CD4-positive, alpha-beta T cell treated with Interferon alpha-2 for 1 hour (primary cell): ENCODE results near the gene ATF6.
A peak's percentile ranks its signal among the peaks of the same experiment; 100 is the strongest.
"Not testable (repeated sequence)": the region's sequence is repeated elsewhere in the genome, so short reads cannot be mapped to it uniquely, and the experiment has no call there.

Experiments used
- DNase-seq, 2 donors: peaks; one replicate each; pipeline ENCODE4 v3.0.0-alpha.2; 2020 to 2022

The ATF6 gene

GRCh38 chr1:161784968-161785367, 18.8 kb downstream of the ATF6 start:
- DNase-seq, result no peak

GRCh38 chr1:161787355-161787754, 21.2 kb downstream of the ATF6 start:
- DNase-seq, result no peak

GRCh38 chr1:161790587-161791317, 24.6 kb downstream of the ATF6 start:
- no peak for DNase-seq

- no peak for DNase-seq
Measured at GRCh38 chr1:161791904-161792655, 26.0 kb downstream of the ATF6 start.

- peak in 1 of 2 donors; percentile 61 for DNase-seq
Measured at GRCh38 chr1:161792740-161793139, 26.6 kb downstream of the ATF6 start.

- no peak for DNase-seq
Measured at GRCh38 chr1:161799792-161800191, 33.7 kb downstream of the ATF6 start.

- no peak for DNase-seq
Measured at GRCh38 chr1:161801955-161802354, 35.8 kb downstream of the ATF6 start.

- no peak for DNase-seq
Measured at GRCh38 chr1:161803181-161803580, 37.1 kb downstream of the ATF6 start.

GRCh38 chr1:161805399-161806197, 39.5 kb downstream of the ATF6 start:
- DNase-seq, result no peak

- DNase-seq, result not testable (repeated sequence)
Measured at GRCh38 chr1:161809202-161809601, 43.1 kb downstream of the ATF6 start.

GRCh38 chr1:161809656-161810055, 43.5 kb downstream of the ATF6 start:
- DNase-seq, result not testable (repeated sequence)

- no peak for DNase-seq
Measured at GRCh38 chr1:161810780-161811179, 44.7 kb downstream of the ATF6 start.

GRCh38 chr1:161816201-161816600, 50.1 kb downstream of the ATF6 start:
- no peak for DNase-seq

- DNase-seq, result no peak
Measured at GRCh38 chr1:161817176-161817730, 51.1 kb downstream of the ATF6 start.

GRCh38 chr1:161820914-161821313, 54.8 kb downstream of the ATF6 start:
- DNase-seq, result no peak

- DNase-seq, result no peak
Measured at GRCh38 chr1:161824618-161825017, 58.5 kb downstream of the ATF6 start.

GRCh38 chr1:161825831-161826230, 59.7 kb downstream of the ATF6 start:
- DNase-seq, result no peak

GRCh38 chr1:161826478-161826877, 60.4 kb downstream of the ATF6 start:
- DNase-seq, result no peak

- no peak for DNase-seq
Measured at GRCh38 chr1:161827786-161828185, 61.7 kb downstream of the ATF6 start.

- DNase-seq, result peak in 1 of 2 donors; percentile 10
Measured at GRCh38 chr1:161832299-161832907, 66.3 kb downstream of the ATF6 start.

- no peak for DNase-seq
Measured at GRCh38 chr1:161834967-161835550, 68.9 kb downstream of the ATF6 start.

- DNase-seq, result no peak
Measured at GRCh38 chr1:161836018-161836417, 69.9 kb downstream of the ATF6 start.
